ENCODE measurements around the gene COLQ.
A peak's percentile ranks its signal among the peaks of the same experiment; 100 is the strongest.

COLQ gene

GRCh38 chr3:15471861-15472260 is 49.6 kb downstream of the COLQ start:
- Histone ChIP-seq H3K27ac (no peak overlapping the region), H3K4me3 (no peak overlapping the region)
- TF ChIP-seq CTCF (IDR thresholded peaks at IDR 0.05), result no peak
- no peak for DNase-seq (ENCODE audit: low spot score)

- Histone ChIP-seq H3K27ac (no peak overlapping the region), H3K4me3 (no peak overlapping the region)
- no peak for TF ChIP-seq CTCF (IDR thresholded peaks at IDR 0.05)
- DNase-seq (ENCODE audit: low spot score), result no peak
Observed at GRCh38 chr3:15470849-15471248, 50.7 kb downstream of the COLQ start.

DNA sequence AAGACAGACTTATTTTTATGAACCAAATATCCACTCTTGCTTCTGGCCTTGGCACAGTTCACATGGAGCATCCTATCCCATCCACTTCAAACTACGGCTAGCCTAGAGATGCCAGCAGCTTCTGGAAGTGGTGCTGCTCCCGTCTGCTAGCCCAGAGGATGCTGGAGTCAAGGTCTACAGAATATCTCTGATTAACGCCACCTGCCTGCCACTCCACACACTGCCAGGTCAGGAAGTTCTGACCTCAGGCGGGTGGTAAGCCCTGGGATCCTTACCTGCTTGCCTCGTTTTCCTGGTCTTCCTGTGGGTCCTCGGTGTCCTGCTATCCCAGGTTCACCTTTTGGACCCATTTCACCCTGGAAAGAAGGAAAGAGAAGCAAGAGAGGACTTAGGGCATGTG is 51.2 kb downstream of the COLQ start:
- no peak overlapping the region for H3K4me3 ChIP-seq
- H3K27ac ChIP-seq, result no peak overlapping the region
- no peak for TF ChIP-seq CTCF (IDR thresholded peaks at IDR 0.05)
- no peak for DNase-seq (ENCODE audit: low spot score)

- H3K27ac ChIP-seq, result peak overlapping the region; percentile 48 to 82
- DNase-seq (ENCODE audit: low spot score), result no peak
- TF ChIP-seq CTCF (IDR thresholded peaks at IDR 0.05), result no peak
- H3K4me3 ChIP-seq, result no peak overlapping the region
Observed at GRCh38 chr3:15467227-15468181, 54.0 kb downstream of the COLQ start.

GRCh38 chr3:15465876-15466585 is 55.5 kb downstream of the COLQ start:
- H3K4me3 ChIP-seq, result no peak overlapping the region
- H3K27ac ChIP-seq, result no peak overlapping the region
- TF ChIP-seq CTCF (IDR thresholded peaks at IDR 0.05), result no peak
- no peak for DNase-seq (ENCODE audit: low spot score)

- TF ChIP-seq CTCF (IDR thresholded peaks at IDR 0.05), result no peak
- Histone ChIP-seq H3K27ac (no peak overlapping the region), H3K4me3 (no peak overlapping the region)
- DNase-seq (ENCODE audit: low spot score), result no peak
Observed at GRCh38 chr3:15462451-15462850, 59.1 kb downstream of the COLQ start.

Data from coronary artery (tissue), 2 donors.